Measurements from ENCODE around the gene TRMT112.

DNA sequence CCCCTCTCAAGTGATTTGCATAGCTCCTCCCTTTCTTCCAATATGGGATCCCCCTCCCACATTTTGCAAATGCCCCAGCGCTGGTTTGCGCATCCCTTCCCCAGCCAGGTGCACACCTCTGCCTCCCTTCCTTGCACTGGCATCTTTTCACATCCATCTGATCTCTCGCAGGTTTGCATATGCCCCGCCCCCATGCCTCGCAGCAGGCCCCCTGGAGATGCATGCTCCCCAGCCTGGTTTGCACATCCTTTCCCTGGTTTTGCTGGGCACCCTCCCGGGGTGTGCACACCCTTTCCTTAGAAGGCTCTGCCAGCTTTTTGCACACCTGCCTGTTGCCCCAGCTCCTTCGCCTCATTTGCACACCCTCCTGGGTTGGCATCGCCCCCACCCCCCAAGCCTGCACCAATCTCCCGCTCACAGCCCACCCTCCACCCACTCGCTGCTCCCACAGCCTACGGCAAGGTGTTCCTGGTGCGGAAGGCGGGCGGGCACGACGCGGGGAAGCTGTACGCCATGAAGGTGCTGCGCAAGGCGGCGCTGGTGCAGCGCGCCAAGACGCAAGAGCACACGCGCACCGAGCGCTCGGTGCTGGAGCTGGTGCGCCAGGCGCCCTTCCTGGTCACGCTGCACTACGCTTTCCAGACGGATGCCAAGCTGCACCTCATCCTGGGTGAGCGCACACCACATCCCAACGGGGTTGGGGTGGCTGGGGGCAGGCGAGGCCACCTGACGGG, 42.5 kb upstream of the TRMT112 start:
- TF ChIP-seq, protein P1, sequence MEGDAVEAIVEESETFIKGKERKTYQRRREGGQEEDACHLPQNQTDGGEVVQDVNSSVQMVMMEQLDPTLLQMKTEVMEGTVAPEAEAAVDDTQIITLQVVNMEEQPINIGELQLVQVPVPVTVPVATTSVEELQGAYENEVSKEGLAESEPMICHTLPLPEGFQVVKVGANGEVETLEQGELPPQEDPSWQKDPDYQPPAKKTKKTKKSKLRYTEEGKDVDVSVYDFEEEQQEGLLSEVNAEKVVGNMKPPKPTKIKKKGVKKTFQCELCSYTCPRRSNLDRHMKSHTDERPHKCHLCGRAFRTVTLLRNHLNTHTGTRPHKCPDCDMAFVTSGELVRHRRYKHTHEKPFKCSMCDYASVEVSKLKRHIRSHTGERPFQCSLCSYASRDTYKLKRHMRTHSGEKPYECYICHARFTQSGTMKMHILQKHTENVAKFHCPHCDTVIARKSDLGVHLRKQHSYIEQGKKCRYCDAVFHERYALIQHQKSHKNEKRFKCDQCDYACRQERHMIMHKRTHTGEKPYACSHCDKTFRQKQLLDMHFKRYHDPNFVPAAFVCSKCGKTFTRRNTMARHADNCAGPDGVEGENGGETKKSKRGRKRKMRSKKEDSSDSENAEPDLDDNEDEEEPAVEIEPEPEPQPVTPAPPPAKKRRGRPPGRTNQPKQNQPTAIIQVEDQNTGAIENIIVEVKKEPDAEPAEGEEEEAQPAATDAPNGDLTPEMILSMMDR (conservative IDR thresholded peaks at IDR 0.05 in 1 of 2, IDR thresholded peaks at IDR 0.05 in 1 of 2; ENCODE audit: extremely low read depth in 1 of 2, insufficient read depth in 1 of 2, low read depth in 1 of 2, low read length in 2 of 2), result peak in 1 of 2 donors; percentile 49
- TF ChIP-seq EZH2 (IDR thresholded peaks at IDR 0.05; ENCODE audit: borderline replicate concordance, low read length), result no peak
